GM18517 (cell line): ENCODE measurements around the gene FAF1.
"Not testable (repeated sequence)": the region's sequence is repeated elsewhere in the genome, so short reads cannot be mapped to it uniquely, and the experiment has no call there.

ENCODE experiments used
- ATAC-seq: cut with Tn5 transposase; IDR thresholded peaks from one replicate; pipeline ENCODE4 v1.9.1; 2021; ENCODE audit warnings: mild to moderate bottlenecking, moderate library complexity; ENCODE audit not compliant: unreplicated experiment

The FAF1 gene

GRCh38 chr1:50787266-50787665 is 172.8 kb downstream of the FAF1 start:
- ATAC-seq = no peak

- no peak for ATAC-seq
Observed at GRCh38 chr1:50783286-50783685, 176.8 kb downstream of the FAF1 start.

- no peak for ATAC-seq
Observed at GRCh38 chr1:50780797-50781196, 179.3 kb downstream of the FAF1 start.

GRCh38 chr1:50779801-50780200 is 180.3 kb downstream of the FAF1 start:
- ATAC-seq = no peak

GRCh38 chr1:50775740-50776139 is 184.3 kb downstream of the FAF1 start:
- no peak for ATAC-seq

- no peak for ATAC-seq
Observed at GRCh38 chr1:50774759-50775351, 185.2 kb downstream of the FAF1 start.

- ATAC-seq = no peak
Observed at GRCh38 chr1:50766688-50767087, 193.4 kb downstream of the FAF1 start.

GRCh38 chr1:50756543-50756942 is 203.5 kb downstream of the FAF1 start:
- not testable (repeated sequence) for ATAC-seq

GRCh38 chr1:50754764-50755163 is 205.3 kb downstream of the FAF1 start:
- ATAC-seq = not testable (repeated sequence)

GRCh38 chr1:50750021-50750619 is 209.9 kb downstream of the FAF1 start:
- ATAC-seq = no peak

GRCh38 chr1:50747394-50747793 is 212.7 kb downstream of the FAF1 start:
- no peak for ATAC-seq

- no peak for ATAC-seq
Observed at GRCh38 chr1:50742523-50742922, 217.5 kb downstream of the FAF1 start.

GRCh38 chr1:50739125-50739524 is 220.9 kb downstream of the FAF1 start:
- no peak for ATAC-seq

GRCh38 chr1:50735443-50735842 is 224.6 kb downstream of the FAF1 start:
- no peak for ATAC-seq

- not testable (repeated sequence) for ATAC-seq
Observed at GRCh38 chr1:50727578-50727977, 232.5 kb downstream of the FAF1 start.

GRCh38 chr1:50724626-50725286 is 235.3 kb downstream of the FAF1 start:
- peak; percentile 93 for ATAC-seq

GRCh38 chr1:50720457-50721053 is 239.5 kb downstream of the FAF1 start:
- ATAC-seq = no peak

- ATAC-seq = no peak
Observed at GRCh38 chr1:50719126-50719525, 240.9 kb downstream of the FAF1 start.

GRCh38 chr1:50717327-50717726 is 242.7 kb downstream of the FAF1 start:
- no peak for ATAC-seq

GRCh38 chr1:50716455-50716854 is 243.6 kb downstream of the FAF1 start:
- ATAC-seq = not testable (repeated sequence)

GRCh38 chr1:50710099-50710498 is 250.0 kb downstream of the FAF1 start:
- ATAC-seq = no peak

GRCh38 chr1:50707824-50708223 is 252.2 kb downstream of the FAF1 start:
- ATAC-seq = no peak
